ENCODE data around the gene SCN1B. TPM values are rescaled to one million over a fixed set of nuclear protein-coding genes. Genes with fewer than 3 reads are reported as not detected.
"Not testable (repeated sequence)": the region's sequence is repeated elsewhere in the genome, so short reads cannot be mapped to it uniquely, and the experiment has no call there.

SCN1B gene
- total and polyA plus RNA-seq, 8 donors = 1.3 to 36.6 (median 3.7) TPM; not detected in 1

- intact Hi-C loops (cut with DNase I; ENCODE audit: low total_unique reads) = no loop called here
- Histone ChIP-seq H3K4me3 (no peak overlapping the region), H3K27ac (no peak overlapping the region), H3K36me3 (peaks cover 43 to 75% (median 72%) of the 10 kb centered on the region in 4 donors), H3K9me3 (no peaks in the 10 kb centered on the region), H3K27me3 (peaks cover 0 to 13% (median 0%) of the 10 kb centered on the region in 3 donors), H3K4me1 (peaks cover 6 to 14% (median 10%) of the 10 kb centered on the region in 4 donors)
- TF ChIP-seq POLR2AphosphoS5 (IDR thresholded peaks at IDR 0.05) = no peak
- no peak for TF ChIP-seq EP300 (IDR thresholded peaks at IDR 0.05)
- TF ChIP-seq POLR2A (IDR thresholded peaks at IDR 0.05) = no peak
- TF ChIP-seq CTCF (IDR thresholded peaks at IDR 0.05) = no peak
- 89 to 95% (median 91%) methylated on average over 19 to 21 of the region's 21 CpGs for WGBS, 5 donors
- DNase-seq = no peak
Observed at GRCh38 chr19:35025969-35026368, 4.3 kb upstream of the SCN1B start.

GRCh38 chr19:35026418-35026817 is 3.9 kb upstream of the SCN1B start:
- H3K9me3 ChIP-seq = no peaks in the 10 kb centered on the region
- H3K27me3 ChIP-seq = peaks cover 0 to 17% (median 0%) of the 10 kb centered on the region in 3 donors
- peaks cover 38 to 70% (median 68%) of the 10 kb centered on the region in 4 donors for H3K36me3 ChIP-seq
- no peak for DNase-seq
- intact Hi-C loops (cut with DNase I; ENCODE audit: low total_unique reads) = no loop called here
- no peak overlapping the region for H3K4me3 ChIP-seq
- TF ChIP-seq EP300 (IDR thresholded peaks at IDR 0.05) = no peak
- TF ChIP-seq POLR2A (IDR thresholded peaks at IDR 0.05) = no peak
- no peak for TF ChIP-seq CTCF (IDR thresholded peaks at IDR 0.05)
- no peak for TF ChIP-seq POLR2AphosphoS5 (IDR thresholded peaks at IDR 0.05)
- H3K27ac ChIP-seq = no peak overlapping the region
- 64 to 90% (median 81%) methylated on average over 6 of the region's 6 CpGs for WGBS, 5 donors
- H3K4me1 ChIP-seq = peaks cover 11 to 18% (median 14%) of the 10 kb centered on the region in 4 donors

GRCh38 chr19:35027009-35027408 is 3.3 kb upstream of the SCN1B start:
- intact Hi-C loops (cut with DNase I; ENCODE audit: low total_unique reads) = no loop called here
- peaks cover 0 to 23% (median 0%) of the 10 kb centered on the region in 3 donors for H3K27me3 ChIP-seq
- H3K4me1 ChIP-seq = peaks cover 12 to 24% (median 15%) of the 10 kb centered on the region in 4 donors
- DNase-seq = no peak
- H3K36me3 ChIP-seq = peaks cover 32 to 64% (median 62%) of the 10 kb centered on the region in 4 donors
- no peak overlapping the region for H3K4me3 ChIP-seq
- WGBS, 5 donors = 87 to 92% (median 90%) methylated on average over 8 of the region's 8 CpGs
- TF ChIP-seq EP300 (IDR thresholded peaks at IDR 0.05) = no peak
- TF ChIP-seq POLR2A (IDR thresholded peaks at IDR 0.05) = no peak
- no peak for TF ChIP-seq POLR2AphosphoS5 (IDR thresholded peaks at IDR 0.05)
- no peak for TF ChIP-seq CTCF (IDR thresholded peaks at IDR 0.05)
- no peak overlapping the region for H3K27ac ChIP-seq
- no peaks in the 10 kb centered on the region for H3K9me3 ChIP-seq

GRCh38 chr19:35027851-35028599 is 2.2 kb upstream of the SCN1B start:
- peaks cover 0 to 27% (median 0%) of the 10 kb centered on the region in 3 donors for H3K27me3 ChIP-seq
- 73 to 82% (median 79%) methylated on average over 7 of the region's 7 CpGs for WGBS, 5 donors
- no peak overlapping the region for H3K4me3 ChIP-seq
- intact Hi-C loops (cut with DNase I; ENCODE audit: low total_unique reads) = no loop called here
- H3K4me1 ChIP-seq = peaks cover 12 to 29% (median 15%) of the 10 kb centered on the region in 4 donors
- peaks cover 22 to 54% (median 52%) of the 10 kb centered on the region in 4 donors for H3K36me3 ChIP-seq
- no peaks in the 10 kb centered on the region for H3K9me3 ChIP-seq
- TF ChIP-seq EP300 (IDR thresholded peaks at IDR 0.05) (no peak), POLR2A (IDR thresholded peaks at IDR 0.05) (no peak), POLR2AphosphoS5 (IDR thresholded peaks at IDR 0.05) (no peak), CTCF (IDR thresholded peaks at IDR 0.05) (no peak)
- no peak overlapping the region for H3K27ac ChIP-seq
- DNase-seq = no peak

GRCh38 chr19:35028600-35028885 is 1.7 kb upstream of the SCN1B start:
- WGBS, 5 donors = 81 to 92% (median 89%) methylated on average over 3 of the region's 3 CpGs
- intact Hi-C loops (cut with DNase I; ENCODE audit: low total_unique reads) = not testable (repeated sequence)

GRCh38 chr19:35029275-35029736 is 964 bp upstream of the SCN1B start:
- peaks cover 10 to 49% (median 43%) of the 10 kb centered on the region in 4 donors for H3K36me3 ChIP-seq
- H3K9me3 ChIP-seq; H3K4me3 ChIP-seq; intact Hi-C loops (cut with DNase I; ENCODE audit: low total_unique reads); DNase-seq; H3K27ac ChIP-seq: not testable (repeated sequence)
- H3K27me3 ChIP-seq = peaks cover 0 to 27% (median 0%) of the 10 kb centered on the region in 3 donors
- 65 to 73% (median 68%) methylated on average over 11 of the region's 11 CpGs for WGBS, 5 donors
- H3K4me1 ChIP-seq = peaks cover 12 to 29% (median 15%) of the 10 kb centered on the region in 4 donors

More at GRCh38 chr19:35028600-35028885, 1.7 kb upstream of the SCN1B start:
- not testable (repeated sequence) for H3K27ac ChIP-seq, DNase-seq, H3K4me3 ChIP-seq, H3K9me3 ChIP-seq
- peaks cover 12 to 29% (median 15%) of the 10 kb centered on the region in 4 donors for H3K4me1 ChIP-seq
- H3K36me3 ChIP-seq = peaks cover 17 to 49% (median 47%) of the 10 kb centered on the region in 4 donors
- peaks cover 0 to 27% (median 0%) of the 10 kb centered on the region in 3 donors for H3K27me3 ChIP-seq
